ENCODE results near the gene TRANK1. TPM values are rescaled to one million over a fixed set of nuclear protein-coding genes. Genes with fewer than 3 reads are reported as not detected.

TRANK1 gene
- total RNA-seq, 4 donors from 2014 or later = 8.7 to 12.6 (median 10.5) TPM

GRCh38 chr3:36824443-36824842, 120.4 kb downstream of the TRANK1 start:
- WGBS, 2 donors = 89% methylated on average over 4 of the region's 4 CpGs
- Histone ChIP-seq H3K36me3 (peaks cover 0 to 22% (median 6%) of the 10 kb centered on the region in 3 donors), H3K27ac (no peak overlapping the region), H3K4me3 (no peak overlapping the region), H3K4me1 (peaks cover 0 to 9% (median 0%) of the 10 kb centered on the region in 4 donors), H3K27me3 (no peaks in the 10 kb centered on the region), H3K9me3 (no peaks in the 10 kb centered on the region)
- no peak for DNase-seq (ENCODE audit: low spot score in 2 of 2)
- no peak for TF ChIP-seq POLR2A (IDR thresholded peaks at IDR 0.05)
- no peak for TF ChIP-seq EP300 (IDR thresholded peaks at IDR 0.05)
- TF ChIP-seq, protein P1, sequence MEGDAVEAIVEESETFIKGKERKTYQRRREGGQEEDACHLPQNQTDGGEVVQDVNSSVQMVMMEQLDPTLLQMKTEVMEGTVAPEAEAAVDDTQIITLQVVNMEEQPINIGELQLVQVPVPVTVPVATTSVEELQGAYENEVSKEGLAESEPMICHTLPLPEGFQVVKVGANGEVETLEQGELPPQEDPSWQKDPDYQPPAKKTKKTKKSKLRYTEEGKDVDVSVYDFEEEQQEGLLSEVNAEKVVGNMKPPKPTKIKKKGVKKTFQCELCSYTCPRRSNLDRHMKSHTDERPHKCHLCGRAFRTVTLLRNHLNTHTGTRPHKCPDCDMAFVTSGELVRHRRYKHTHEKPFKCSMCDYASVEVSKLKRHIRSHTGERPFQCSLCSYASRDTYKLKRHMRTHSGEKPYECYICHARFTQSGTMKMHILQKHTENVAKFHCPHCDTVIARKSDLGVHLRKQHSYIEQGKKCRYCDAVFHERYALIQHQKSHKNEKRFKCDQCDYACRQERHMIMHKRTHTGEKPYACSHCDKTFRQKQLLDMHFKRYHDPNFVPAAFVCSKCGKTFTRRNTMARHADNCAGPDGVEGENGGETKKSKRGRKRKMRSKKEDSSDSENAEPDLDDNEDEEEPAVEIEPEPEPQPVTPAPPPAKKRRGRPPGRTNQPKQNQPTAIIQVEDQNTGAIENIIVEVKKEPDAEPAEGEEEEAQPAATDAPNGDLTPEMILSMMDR (IDR thresholded peaks at IDR 0.05) = no peak

- no peak for DNase-seq (ENCODE audit: low spot score in 2 of 2)
- Histone ChIP-seq H3K36me3 (peaks cover 0 to 22% (median 6%) of the 10 kb centered on the region in 3 donors), H3K4me1 (peaks cover 0 to 9% (median 0%) of the 10 kb centered on the region in 4 donors), H3K9me3 (no peaks in the 10 kb centered on the region), H3K27ac (no peak overlapping the region), H3K27me3 (no peaks in the 10 kb centered on the region), H3K4me3 (no peak overlapping the region)
- TF ChIP-seq, protein P1 (IDR thresholded peaks at IDR 0.05) = no peak
- TF ChIP-seq EP300 (IDR thresholded peaks at IDR 0.05) = no peak
- TF ChIP-seq POLR2A (IDR thresholded peaks at IDR 0.05) = no peak
- 83 to 86% methylated on average over 3 of the region's 3 CpGs for WGBS, 2 donors
Observed at GRCh38 chr3:36823806-36824205, 121.0 kb downstream of the TRANK1 start.

DNA sequence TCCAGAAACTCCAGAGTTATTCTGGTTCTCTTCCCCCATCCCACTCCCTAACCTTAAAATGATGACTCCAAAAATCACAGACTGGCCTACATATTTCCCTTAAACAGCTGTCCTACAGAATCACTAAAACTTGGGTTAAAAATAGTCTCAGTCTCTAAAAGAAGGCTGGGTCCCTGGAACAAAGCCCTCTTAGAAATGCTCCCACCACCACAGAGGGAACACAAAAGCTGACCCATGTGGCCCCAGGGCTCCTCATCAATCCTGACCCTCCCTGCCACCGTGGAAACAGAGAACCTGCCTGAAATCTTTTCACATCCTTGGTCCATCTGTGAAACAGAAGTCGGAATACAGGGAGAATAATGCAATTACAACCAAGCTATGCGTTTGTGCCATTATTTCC, 124.8 kb downstream of the TRANK1 start:
- H3K4me1 ChIP-seq = no peaks in the 10 kb centered on the region
- no peaks in the 10 kb centered on the region for H3K9me3 ChIP-seq
- H3K4me3 ChIP-seq = no peak overlapping the region
- H3K36me3 ChIP-seq = no peaks in the 10 kb centered on the region
- TF ChIP-seq, protein P1 (IDR thresholded peaks at IDR 0.05) = no peak
- TF ChIP-seq EP300 (IDR thresholded peaks at IDR 0.05) (no peak), POLR2A (IDR thresholded peaks at IDR 0.05) (no peak)
- H3K27me3 ChIP-seq = no peaks in the 10 kb centered on the region
- no peak overlapping the region for H3K27ac ChIP-seq
- no peak for DNase-seq (ENCODE audit: low spot score in 2 of 2)
- WGBS, 2 donors = 33 to 37% methylated on average over 3 of the region's 3 CpGs

- Histone ChIP-seq H3K9me3 (no peaks in the 10 kb centered on the region), H3K27ac (no peak overlapping the region), H3K4me3 (no peak overlapping the region), H3K27me3 (no peaks in the 10 kb centered on the region), H3K36me3 (no peaks in the 10 kb centered on the region), H3K4me1 (no peaks in the 10 kb centered on the region)
- no peak for DNase-seq (ENCODE audit: low spot score in 2 of 2)
- WGBS, 2 donors = 74 to 82% methylated on average over 6 of the region's 6 CpGs
- TF ChIP-seq POLR2A (IDR thresholded peaks at IDR 0.05) = no peak
- TF ChIP-seq EP300 (IDR thresholded peaks at IDR 0.05) = no peak
Observed at GRCh38 chr3:36817806-36818533, 126.9 kb downstream of the TRANK1 start.

GRCh38 chr3:36815375-36815774, 129.5 kb downstream of the TRANK1 start:
- no peaks in the 10 kb centered on the region for H3K9me3 ChIP-seq
- H3K4me3 ChIP-seq = no peak overlapping the region
- no peaks in the 10 kb centered on the region for H3K27me3 ChIP-seq
- no peaks in the 10 kb centered on the region for H3K4me1 ChIP-seq
- H3K27ac ChIP-seq = no peak overlapping the region
- DNase-seq (ENCODE audit: low spot score in 2 of 2) = no peak
- WGBS, 2 donors = 87 to 88% methylated on average over 9 of the region's 9 CpGs
- no peaks in the 10 kb centered on the region for H3K36me3 ChIP-seq
- TF ChIP-seq EP300 (IDR thresholded peaks at IDR 0.05) = no peak
- TF ChIP-seq POLR2A (IDR thresholded peaks at IDR 0.05) = no peak
- TF ChIP-seq, protein P1 (IDR thresholded peaks at IDR 0.05) = no peak
